Smooth muscle cell (in vitro differentiated cells): ENCODE measurements around the gene CREB3L2. TPM values are rescaled to one million over a fixed set of nuclear protein-coding genes. Genes with fewer than 3 reads are reported as not detected.
"Not testable (repeated sequence)": the region's sequence is repeated elsewhere in the genome, so short reads cannot be mapped to it uniquely, and the experiment has no call there.

ENCODE experiments used
- DNase-seq: peaks from one replicate; lab custom pipeline; 2025; ENCODE audit not compliant: unreplicated experiment; lab: John Stamatoyannopoulos, UW
- H2AFZ ChIP-seq: fragments of 200-600 bp; sonication (generic); 2 replicates; pipeline ENCODE4 v1.6.0; 2016; ENCODE audit warnings: antibody characterized with exemption, low read depth, mild to moderate bottlenecking
- H3F3A ChIP-seq: fragments of 200-600 bp; sonication (generic); 2 replicates; pipeline ENCODE4 v1.6.0; 2017; ENCODE audit warnings: antibody characterized with exemption, low read depth
- H3K27ac ChIP-seq: fragments of 200-600 bp; sonication (generic); 2 replicates; pipeline ENCODE4 v1.5.1; 2016; ENCODE audit warnings: low read depth, mild to moderate bottlenecking
- H3K27me3 ChIP-seq: fragments of 200-600 bp; sonication (generic); 2 replicates; pipeline ENCODE4 v1.6.1; 2016; ENCODE audit warnings: low read depth, mild to moderate bottlenecking
- H3K36me3 ChIP-seq: fragments of 200-600 bp; sonication (generic); 2 replicates; pipeline ENCODE4 v1.5.1; 2016; ENCODE audit warnings: low read depth
- H3K4me1 ChIP-seq: fragments of 200-600 bp; sonication (generic); 2 replicates; pipeline ENCODE4 v1.5.1; 2016; ENCODE audit warnings: low read depth
- H3K4me2 ChIP-seq: fragments of 200-600 bp; sonication (generic); 2 replicates; pipeline ENCODE4 v1.6.0; 2016; ENCODE audit warnings: mild to moderate bottlenecking
- H3K4me3 ChIP-seq: fragments of 200-600 bp; sonication (generic); 2 replicates; pipeline ENCODE4 v1.5.1; 2016; ENCODE audit warnings: mild to moderate bottlenecking
- H3K79me2 ChIP-seq: fragments of 200-600 bp; sonication (generic); 2 replicates; pipeline ENCODE4 v1.6.0; 2016; ENCODE audit warnings: low read depth, mild to moderate bottlenecking
- H3K9ac ChIP-seq: fragments of 200-600 bp; sonication (generic); 2 replicates; pipeline ENCODE4 v1.6.0; 2016; ENCODE audit warnings: low read depth
- H3K9me3 ChIP-seq: fragments of 200-600 bp; sonication (generic); replicated peaks from 2 replicates; pipeline ENCODE4 v1.5.1; 2016; ENCODE audit warnings: low read depth
- H4K20me1 ChIP-seq: fragments of 200-600 bp; sonication (generic); 2 replicates; pipeline ENCODE4 v1.6.0; 2016; ENCODE audit warnings: low read depth
- WGBS: methylation state at CpG from one replicate; pipeline ENCODE4 v1.1.7; 2016; ENCODE audit warnings: low lambda C conversion rate; 5-methylcytosine and 5-hydroxymethylcytosine counted together
- polyA plus RNA-seq: library from polyadenylated mRNA; unstranded; fragments of >200 nt; fragmentation: Nextera tagmentation; extraction: Ambion mirVana; gene quantifications from 2 replicates; pipeline ENCODE4 v1.2.1, GENCODE V29; 2016
- total RNA-seq: library from RNA; depleted of rRNA; stranded (reverse); fragments of >200 nt; gene quantifications from 2 replicates; pipeline ENCODE4 v1.2.3, GENCODE V29; 2014
- TF ChIP-seq, protein P1 (sequence below): fragments of 200-600 bp; sonication (generic); IDR thresholded peaks from 2 replicates; pipeline ENCODE4 v1.5.1; 2017; ENCODE audit warnings: borderline replicate concordance, mild to moderate bottlenecking, antibody characterized with exemption; ENCODE audit not compliant: insufficient read depth, poor library complexity, severe bottlenecking

The CREB3L2 gene
- total and polyA plus RNA-seq, 2 experiments from 2014 or later = 27.4 to 69.1 TPM

DNA sequence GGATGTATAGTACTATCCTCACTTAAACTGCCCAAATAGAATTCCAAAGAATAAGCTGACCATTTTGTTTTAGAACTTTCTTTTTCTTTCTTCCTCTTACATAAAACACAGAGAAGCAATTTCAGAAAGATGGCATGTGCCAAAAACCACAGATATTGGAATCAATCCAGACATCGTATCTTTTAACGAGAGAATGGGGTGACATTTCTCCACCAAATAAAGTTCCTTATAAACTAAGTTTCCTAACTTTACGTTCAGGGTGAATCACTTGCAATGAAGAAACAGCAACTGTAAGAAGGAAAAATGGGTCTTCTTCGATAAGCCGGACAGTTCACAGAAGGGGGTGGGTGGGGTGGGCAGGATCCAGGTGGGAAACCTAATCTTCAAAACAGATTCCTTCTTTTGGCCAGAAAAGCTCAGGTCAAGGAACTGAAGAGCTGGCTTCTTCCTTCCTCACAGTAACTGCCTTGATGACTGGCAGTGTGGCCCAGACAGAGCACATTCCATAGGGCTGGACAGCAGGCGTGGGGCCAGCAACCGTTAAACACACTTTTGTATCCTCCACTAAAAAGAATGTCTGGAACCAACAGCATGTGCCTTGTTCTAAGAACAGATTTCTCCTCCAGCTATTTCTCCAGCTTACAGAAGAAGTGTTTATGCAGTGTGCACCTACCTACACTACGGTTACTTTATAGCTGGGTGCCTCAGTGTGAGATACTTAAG is 31.5 kb downstream of the CREB3L2 start:
- Histone ChIP-seq H3K9ac (peak overlapping the region; percentile 41), H3F3A (peaks cover 28% of the 10 kb centered on the region), H3K27ac (peak overlapping the region; percentile 92), H2AFZ (no peak overlapping the region), H3K9me3 (no peaks in the 10 kb centered on the region), H4K20me1 (peaks cover 57% of the 10 kb centered on the region), H3K36me3 (no peaks in the 10 kb centered on the region), H3K4me3 (peak overlapping the region; percentile 14), H3K79me2 (peaks cover 87% of the 10 kb centered on the region), H3K4me2 (peak overlapping the region; percentile 71), H3K27me3 (no peaks in the 10 kb centered on the region), H3K4me1 (peaks cover 29% of the 10 kb centered on the region)
- DNase-seq = no peak
- TF ChIP-seq, protein P1, sequence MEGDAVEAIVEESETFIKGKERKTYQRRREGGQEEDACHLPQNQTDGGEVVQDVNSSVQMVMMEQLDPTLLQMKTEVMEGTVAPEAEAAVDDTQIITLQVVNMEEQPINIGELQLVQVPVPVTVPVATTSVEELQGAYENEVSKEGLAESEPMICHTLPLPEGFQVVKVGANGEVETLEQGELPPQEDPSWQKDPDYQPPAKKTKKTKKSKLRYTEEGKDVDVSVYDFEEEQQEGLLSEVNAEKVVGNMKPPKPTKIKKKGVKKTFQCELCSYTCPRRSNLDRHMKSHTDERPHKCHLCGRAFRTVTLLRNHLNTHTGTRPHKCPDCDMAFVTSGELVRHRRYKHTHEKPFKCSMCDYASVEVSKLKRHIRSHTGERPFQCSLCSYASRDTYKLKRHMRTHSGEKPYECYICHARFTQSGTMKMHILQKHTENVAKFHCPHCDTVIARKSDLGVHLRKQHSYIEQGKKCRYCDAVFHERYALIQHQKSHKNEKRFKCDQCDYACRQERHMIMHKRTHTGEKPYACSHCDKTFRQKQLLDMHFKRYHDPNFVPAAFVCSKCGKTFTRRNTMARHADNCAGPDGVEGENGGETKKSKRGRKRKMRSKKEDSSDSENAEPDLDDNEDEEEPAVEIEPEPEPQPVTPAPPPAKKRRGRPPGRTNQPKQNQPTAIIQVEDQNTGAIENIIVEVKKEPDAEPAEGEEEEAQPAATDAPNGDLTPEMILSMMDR = no peak
- WGBS = 11% methylated on average over 8 of the region's 8 CpGs

DNA sequence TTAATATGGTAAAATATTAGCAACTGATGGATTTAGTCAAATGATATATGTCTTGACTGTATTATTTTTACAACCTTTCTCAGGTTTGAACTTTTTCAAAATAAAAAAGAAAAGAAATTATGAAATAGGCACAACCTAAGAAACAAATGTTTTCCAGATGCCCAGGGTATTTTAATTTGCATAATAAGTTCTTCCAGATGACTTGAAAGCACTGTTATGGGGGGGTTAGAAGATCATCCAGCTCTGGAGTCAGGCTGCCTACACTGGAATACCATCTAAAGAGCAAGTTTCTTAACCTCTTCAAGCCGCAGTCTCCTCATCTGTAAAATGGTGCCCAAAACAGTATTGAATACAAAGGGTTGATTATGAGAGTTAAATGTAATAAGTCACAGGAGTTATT is 32.1 kb downstream of the CREB3L2 start:
- Histone ChIP-seq H3K4me2 (peak overlapping the region; percentile 71), H3F3A (peaks cover 22% of the 10 kb centered on the region), H3K27me3 (no peaks in the 10 kb centered on the region), H3K9ac (peak overlapping the region; percentile 41), H3K4me1 (peaks cover 23% of the 10 kb centered on the region), H3K9me3 (no peaks in the 10 kb centered on the region), H2AFZ (no peak overlapping the region), H3K27ac (peak overlapping the region; percentile 92), H3K4me3 (peak overlapping the region; percentile 14), H4K20me1 (peaks cover 57% of the 10 kb centered on the region), H3K36me3 (no peaks in the 10 kb centered on the region), H3K79me2 (peaks cover 87% of the 10 kb centered on the region)
- DNase-seq = no peak
- TF ChIP-seq, protein P1 = no peak
- 94% methylated on average over 1 of the region's 1 CpG for WGBS

DNA sequence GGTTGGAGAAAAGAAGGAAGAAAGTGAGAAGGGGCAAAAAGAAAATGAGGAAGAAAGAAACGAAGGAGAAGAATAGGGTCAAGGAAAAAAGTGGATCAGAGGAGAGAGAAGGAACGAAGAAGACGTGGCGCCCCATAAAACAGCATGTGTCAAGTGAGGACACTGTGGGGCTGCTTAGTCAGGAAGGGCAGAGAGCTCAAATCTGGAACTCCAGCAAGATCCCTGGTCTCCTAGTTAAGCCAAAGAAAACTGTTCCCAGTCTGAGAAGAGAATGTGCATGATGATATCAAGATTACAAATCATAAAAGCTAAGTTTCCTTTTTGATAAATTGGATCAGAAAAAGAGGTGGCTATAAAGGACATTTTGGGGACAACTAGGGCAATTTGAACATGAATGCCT is 33.0 kb downstream of the CREB3L2 start:
- Histone ChIP-seq H3K9me3 (no peaks in the 10 kb centered on the region), H3K27ac (peak overlapping the region; percentile 1), H3K27me3 (no peaks in the 10 kb centered on the region), H3K9ac (no peak overlapping the region), H3K4me3 (no peak overlapping the region), H2AFZ (no peak overlapping the region), H3K36me3 (no peaks in the 10 kb centered on the region), H3K79me2 (peaks cover 87% of the 10 kb centered on the region), H4K20me1 (peaks cover 57% of the 10 kb centered on the region), H3K4me1 (peaks cover 17% of the 10 kb centered on the region), H3K4me2 (no peak overlapping the region), H3F3A (peaks cover 14% of the 10 kb centered on the region)
- 86% methylated on average over 4 of the region's 4 CpGs for WGBS
- no peak for DNase-seq
- TF ChIP-seq, protein P1 = no peak

DNA sequence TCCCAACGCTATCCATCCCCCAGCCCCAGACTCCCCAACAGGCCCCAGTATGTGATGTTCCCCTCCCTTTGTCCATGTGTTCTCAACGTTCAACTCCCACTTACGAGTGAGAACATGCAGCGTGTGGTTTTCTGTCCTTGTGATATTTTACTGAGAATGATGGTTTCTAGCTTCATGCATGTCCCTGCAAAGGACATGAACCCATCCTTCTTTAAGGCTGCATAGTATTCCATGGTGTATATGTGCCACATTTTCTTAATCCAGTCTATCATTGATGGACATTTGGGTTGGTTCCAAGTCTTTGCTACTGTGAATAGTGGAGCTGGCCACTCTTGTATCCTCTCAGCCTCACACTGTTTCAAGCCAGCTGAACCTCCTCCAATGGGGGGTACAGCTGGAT is 33.5 kb downstream of the CREB3L2 start:
- not testable (repeated sequence) for H3K4me3 ChIP-seq, DNase-seq, H3K36me3 ChIP-seq, H2AFZ ChIP-seq, H3K9me3 ChIP-seq, H3K4me2 ChIP-seq, H3K27me3 ChIP-seq, H3K9ac ChIP-seq
- H4K20me1 ChIP-seq = peaks cover 58% of the 10 kb centered on the region
- H3F3A ChIP-seq = peaks cover 14% of the 10 kb centered on the region
- H3K27ac ChIP-seq = peak overlapping the region; percentile 80
- H3K79me2 ChIP-seq = peaks cover 87% of the 10 kb centered on the region
- peaks cover 21% of the 10 kb centered on the region for H3K4me1 ChIP-seq
- 96% methylated on average over 4 of the region's 4 CpGs for WGBS
